Stimulated activated CD4-positive, alpha-beta T cell treated with anti-CD3 and anti-CD28 coated beads, Interleukin-1b, Interleukin-23, amount 100 ng/mL, for 4 hours (primary cell): ENCODE measurements around the gene HSF2BP.
"Not testable (repeated sequence)": the region's sequence is repeated elsewhere in the genome, so short reads cannot be mapped to it uniquely, and the experiment has no call there.

Experiments used
- DNase-seq, 2 donors: peaks; one replicate each; pipeline ENCODE4 v3.0.0-alpha.2; 2020; ENCODE audit warnings: low read depth in 2 of 2

Gene HSF2BP

GRCh38 chr21:43597540-43598250 lies 61.6 kb downstream of the HSF2BP start:
- DNase-seq = no peak

- no peak for DNase-seq
Observed at GRCh38 chr21:43597052-43597451, 62.2 kb downstream of the HSF2BP start.

GRCh38 chr21:43596616-43597015 lies 62.7 kb downstream of the HSF2BP start:
- no peak for DNase-seq

- DNase-seq = not testable (repeated sequence)
Observed at GRCh38 chr21:43595769-43596168, 63.5 kb downstream of the HSF2BP start.

- DNase-seq = no peak
Observed at GRCh38 chr21:43593078-43593477, 66.2 kb downstream of the HSF2BP start.

- no peak for DNase-seq
Observed at GRCh38 chr21:43591571-43591970, 67.7 kb downstream of the HSF2BP start.

- DNase-seq = no peak
Observed at GRCh38 chr21:43590194-43590593, 69.1 kb downstream of the HSF2BP start.

GRCh38 chr21:43588957-43589356 lies 70.3 kb downstream of the HSF2BP start:
- no peak for DNase-seq

- no peak for DNase-seq
Observed at GRCh38 chr21:43585924-43586413, 73.3 kb downstream of the HSF2BP start.

GRCh38 chr21:43585514-43585913 lies 73.8 kb downstream of the HSF2BP start:
- no peak for DNase-seq

- DNase-seq = no peak
Observed at GRCh38 chr21:43581453-43581852, 77.8 kb downstream of the HSF2BP start.

- DNase-seq = no peak
Observed at GRCh38 chr21:43578677-43579303, 80.5 kb downstream of the HSF2BP start.

- no peak for DNase-seq
Observed at GRCh38 chr21:43575473-43575844, 83.8 kb downstream of the HSF2BP start.

GRCh38 chr21:43574741-43575472 lies 84.4 kb downstream of the HSF2BP start:
- DNase-seq = no peak

- DNase-seq = no peak
Observed at GRCh38 chr21:43573921-43574320, 85.4 kb downstream of the HSF2BP start.

- no peak for DNase-seq
Observed at GRCh38 chr21:43572446-43572845, 86.8 kb downstream of the HSF2BP start.

- DNase-seq = no peak
Observed at GRCh38 chr21:43571976-43572375, 87.3 kb downstream of the HSF2BP start.

- not testable (repeated sequence) for DNase-seq
Observed at GRCh38 chr21:43570195-43570594, 89.1 kb downstream of the HSF2BP start.

GRCh38 chr21:43562451-43562850 lies 96.8 kb downstream of the HSF2BP start:
- not testable (repeated sequence) for DNase-seq

- DNase-seq = not testable (repeated sequence)
Observed at GRCh38 chr21:43540561-43540960, 118.7 kb downstream of the HSF2BP start.

- DNase-seq = not testable (repeated sequence)
Observed at GRCh38 chr21:43522495-43523131, 136.7 kb downstream of the HSF2BP start.

GRCh38 chr21:43517701-43518100 lies 141.6 kb downstream of the HSF2BP start:
- not testable (repeated sequence) for DNase-seq
